A673 (cell line): ENCODE measurements around the gene FNDC3B. TPM values are rescaled to one million over a fixed set of nuclear protein-coding genes. Genes with fewer than 3 reads are reported as not detected.

ENCODE experiments used
- BruUV-seq: library from RNA; stranded (reverse); fragments of 400-500 nt; replicated peaks from 2 replicates; lab custom pipeline; 2021; lab: Mats Ljungman, UMichigan
- CTCF ChIA-PET: fragments of 300-600 bp; sonication (Branson Sonifier 250); formaldehyde crosslinking; loops from one replicate; lab custom pipeline; 2022; ENCODE audit warnings: antibody characterized with exemption; lab: Charles Lee
- POLR2A ChIA-PET: fragments of 300-600 bp; sonication (Branson Sonifier 250); formaldehyde crosslinking; loops from one replicate; lab custom pipeline; 2022; ENCODE audit warnings: antibody characterized with exemption; ENCODE audit not compliant: low non-redundant PET; lab: Charles Lee
- DNase-seq: peaks from one replicate; pipeline ENCODE4 v3.0.0-alpha.2; 2015; ENCODE audit warnings: low spot score
- H3K27ac ChIP-seq: fragments of 200-600 bp; sonication (generic); 2 replicates; pipeline ENCODE4 v1.5.1; 2016; ENCODE audit warnings: mixed run types, low read depth, mild to moderate bottlenecking, mixed read lengths, antibody characterized with exemption, low read length; ENCODE audit not compliant: poor library complexity, severe bottlenecking
- H3K27me3 ChIP-seq: fragments of 200-600 bp; sonication (generic); replicated peaks from 2 replicates; pipeline ENCODE4 v1.6.1; 2017; ENCODE audit warnings: mixed run types, low read depth, mild to moderate bottlenecking, mixed read lengths, antibody characterized with exemption, low read length; ENCODE audit not compliant: insufficient read depth, poor library complexity
- H3K36me3 ChIP-seq: fragments of 200-600 bp; sonication (generic); 2 replicates; pipeline ENCODE4 v1.6.1; 2016; ENCODE audit warnings: mixed run types, mild to moderate bottlenecking, mixed read lengths, antibody characterized with exemption, low read length; ENCODE audit not compliant: insufficient read depth, poor library complexity, severe bottlenecking
- H3K4me1 ChIP-seq: fragments of 200-600 bp; sonication (generic); 2 replicates; pipeline ENCODE4 v1.6.1; 2017; ENCODE audit warnings: mixed run types, mild to moderate bottlenecking, mixed read lengths, antibody characterized with exemption, low read length; ENCODE audit not compliant: insufficient read depth, poor library complexity, severe bottlenecking
- H3K4me3 ChIP-seq: fragments of 200-600 bp; sonication (generic); 2 replicates; pipeline ENCODE4 v1.5.1; 2016; ENCODE audit warnings: low read depth, mixed run types, mild to moderate bottlenecking, mixed read lengths, low read length; ENCODE audit not compliant: poor library complexity, severe bottlenecking
- H3K9me3 ChIP-seq: fragments of 200-600 bp; sonication (generic); 2 replicates; pipeline ENCODE4 v1.6.1; 2016; ENCODE audit warnings: mixed run types, low read depth, mild to moderate bottlenecking, mixed read lengths, antibody characterized with exemption, low read length; ENCODE audit not compliant: poor library complexity, severe bottlenecking
- CTCF ChIP-seq: fragments of 300-800, 200-600 bp; sonication (generic); conservative IDR thresholded peaks from 2 replicates; pipeline ENCODE4 v1.5.1; 2017; ENCODE audit warnings: low read depth, mild to moderate bottlenecking, antibody characterized with exemption, low read length, moderate library complexity, mixed read lengths
- EZH2 ChIP-seq: fragments of 200-600 bp; sonication (generic); IDR thresholded peaks from 2 replicates; pipeline ENCODE4 v1.6.1; 2017; ENCODE audit warnings: borderline replicate concordance, low read depth, mild to moderate bottlenecking, mixed read lengths, antibody characterized with exemption, low read length; ENCODE audit not compliant: poor library complexity, severe bottlenecking
- intact Hi-C: fragments of 100-400 bp; cut with micrococcal nuclease; formaldehyde crosslinking; loops from one replicate; pipeline ENCODE4 v1.10.0; 2022; ENCODE audit not compliant: unreplicated experiment
- total RNA-seq: library from RNA; stranded (reverse); gene quantifications from 2 replicates; pipeline ENCODE4 v1.2.3, GENCODE V29; 2021

FNDC3B gene
- total RNA-seq, 1 experiment from 2014 or later: 50.8 TPM

GRCh38 chr3:172061724-172062184, 22.4 kb downstream of the FNDC3B start:
- H3K9me3 ChIP-seq: peaks cover 5% of the 10 kb centered on the region
- peak overlapping the region; percentile 9 for H3K4me3 ChIP-seq
- ChIA-PET POLR2A (no interaction called here), CTCF (no interaction called here)
- peaks cover 50% of the 10 kb centered on the region for H3K4me1 ChIP-seq
- H3K27me3 ChIP-seq: no peaks in the 10 kb centered on the region
- H3K36me3 ChIP-seq: no peaks in the 10 kb centered on the region
- peak overlapping the region; percentile 51 for H3K27ac ChIP-seq
- peak; percentile 69 for DNase-seq
- BruUV-seq: no TSS peak
- TF ChIP-seq EZH2: no peak
- no peak for TF ChIP-seq CTCF
- intact Hi-C loops: no loop called here

DNA sequence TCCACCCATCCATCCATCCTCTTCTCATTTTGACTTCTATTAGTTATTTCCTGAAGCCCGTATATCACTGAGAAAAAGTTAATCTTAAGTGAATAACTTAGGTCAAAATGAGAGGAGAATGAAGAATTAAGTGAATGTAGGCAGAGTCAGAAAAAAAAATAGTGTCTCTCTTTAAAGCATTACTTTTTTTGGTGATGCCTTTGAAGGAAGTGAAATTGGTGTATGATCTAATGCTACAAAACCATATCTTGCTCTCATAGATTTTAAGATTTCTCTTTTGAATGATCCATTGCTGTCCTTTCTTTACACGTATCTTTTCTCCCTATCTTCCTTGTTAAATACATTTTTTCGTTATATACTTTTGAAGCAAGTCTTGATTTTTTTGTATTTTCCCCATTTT, 23.4 kb downstream of the FNDC3B start:
- no peak overlapping the region for H3K4me3 ChIP-seq
- no TSS peak for BruUV-seq
- H3K4me1 ChIP-seq: peaks cover 53% of the 10 kb centered on the region
- peaks cover 5% of the 10 kb centered on the region for H3K9me3 ChIP-seq
- H3K27me3 ChIP-seq: no peaks in the 10 kb centered on the region
- ChIA-PET CTCF (no interaction called here), POLR2A (no interaction called here)
- intact Hi-C loops: no loop called here
- H3K36me3 ChIP-seq: no peaks in the 10 kb centered on the region
- no peak for DNase-seq
- TF ChIP-seq CTCF (no peak), EZH2 (no peak)
- no peak overlapping the region for H3K27ac ChIP-seq

- Histone ChIP-seq H3K4me3 (no peak overlapping the region), H3K9me3 (peaks cover 5% of the 10 kb centered on the region), H3K27ac (no peak overlapping the region), H3K4me1 (peaks cover 48% of the 10 kb centered on the region), H3K27me3 (no peaks in the 10 kb centered on the region), H3K36me3 (no peaks in the 10 kb centered on the region)
- no peak for DNase-seq
- BruUV-seq: no TSS peak
- ChIA-PET CTCF (no interaction called here), POLR2A (no interaction called here)
- TF ChIP-seq EZH2 (no peak), CTCF (no peak)
- intact Hi-C loops: no loop called here
Measured at GRCh38 chr3:172063456-172064432, 24.4 kb downstream of the FNDC3B start.
